ENCODE data around the gene CPM. TPM values are rescaled to one million over a fixed set of nuclear protein-coding genes. Genes with fewer than 3 reads are reported as not detected.

Gene CPM
- total and polyA plus RNA-seq, 10 of the 15 experiments (the other 5 are each of a cell fraction or from before 2014, with no cell fraction given) = 0.06 to 1.7 (median 0.41) TPM

GRCh38 chr12:68956466-68956865, 23.5 kb upstream of the CPM start:
- Histone ChIP-seq H3K36me3 (ENCODE audit: control insufficient read depth in 2 of 2, insufficient read depth in 2 of 2, low read length in 1 of 2) (no peaks in the 10 kb centered on the region), H3K4me3 (no peak overlapping the region), H3K27me3 (replicated peaks in 1 of 2; ENCODE audit: control insufficient read depth in 2 of 2, insufficient read depth in 2 of 2, low read length in 1 of 2) (no peaks in the 10 kb centered on the region; a peak in 1 of 4 replicates), H2AFZ (ENCODE audit: control insufficient read depth, low read depth, low read length) (no peak overlapping the region), H3K27ac (ENCODE audit: control insufficient read depth, insufficient read depth) (no peak overlapping the region), H4K20me1 (ENCODE audit: control insufficient read depth, insufficient read depth) (no peaks in the 10 kb centered on the region), H3K9me3 (replicated peaks; ENCODE audit: control insufficient read depth, insufficient read depth, low read length) (no peaks in the 10 kb centered on the region), H3K79me2 (ENCODE audit: control insufficient read depth, insufficient read depth, low read length) (no peaks in the 10 kb centered on the region), H3K9ac (ENCODE audit: control insufficient read depth, insufficient read depth, low read length) (no peak overlapping the region), H3K4me2 (ENCODE audit: control insufficient read depth, insufficient read depth) (no peak overlapping the region), H3K4me1 (ENCODE audit: control insufficient read depth, insufficient read depth, low read length) (peaks cover 6% of the 10 kb centered on the region; the same call in 1 of the 2 replicates)
- intact Hi-C loops (cut with micrococcal nuclease; ENCODE audit: unreplicated experiment) = no loop called here
- POLR2A ChIA-PET = no interaction called here
- ATAC-seq (no peak), FAIRE-seq (no peak), DNase-seq (ENCODE audit: low read depth, low spot score) (no peak)
- RAD21 ChIA-PET (ENCODE audit: unreplicated experiment) = no interaction called here
- 85% methylated on average over 4 of the region's 4 CpGs for WGBS (ENCODE audit: insufficient coverage, insufficient replicate concordance, low lambda C conversion rate, missing lambda C conversion rate)
- SMC1A ChIA-PET (ENCODE audit: uncharacterized antibody, unreplicated experiment) = interaction anchor here (1.6 kb wide), 1 partner anchor 8 kb away, joined by 6 read pairs; no protein-coding TSS in a partner anchor
- CTCF ChIA-PET = no interaction called here
- TF ChIP-seq ZNF207 (IDR thresholded peaks at IDR 0.05; ENCODE audit: borderline replicate concordance) (no peak), SMAD5 (IDR thresholded peaks at IDR 0.05; ENCODE audit: low read depth) (no peak), CTCF (IDR thresholded peaks at IDR 0.05 in 2 of 3, conservative IDR thresholded peaks at IDR 0.05 in 1 of 3; ENCODE audit: control insufficient read depth in 2 of 3, extremely low read depth in 1 of 3, insufficient read depth in 1 of 3, low read depth in 3 of 3, low read length in 3 of 3) (no peak), IKZF1 (conservative IDR thresholded peaks at IDR 0.05) (no peak), SPI1 (IDR thresholded peaks at IDR 0.05; ENCODE audit: borderline replicate concordance, insufficient read depth, low read depth, low read length) (no peak), ZNF622 (IDR thresholded peaks at IDR 0.05) (no peak), RAD21 (IDR thresholded peaks at IDR 0.05; ENCODE audit: insufficient read depth, low read depth, low read length) (no peak), HDAC6 (IDR thresholded peaks at IDR 0.05; ENCODE audit: unreplicated experiment) (no peak), IKZF2 (IDR thresholded peaks at IDR 0.05) (no peak)
- TF ChIP-seq, protein P1, sequence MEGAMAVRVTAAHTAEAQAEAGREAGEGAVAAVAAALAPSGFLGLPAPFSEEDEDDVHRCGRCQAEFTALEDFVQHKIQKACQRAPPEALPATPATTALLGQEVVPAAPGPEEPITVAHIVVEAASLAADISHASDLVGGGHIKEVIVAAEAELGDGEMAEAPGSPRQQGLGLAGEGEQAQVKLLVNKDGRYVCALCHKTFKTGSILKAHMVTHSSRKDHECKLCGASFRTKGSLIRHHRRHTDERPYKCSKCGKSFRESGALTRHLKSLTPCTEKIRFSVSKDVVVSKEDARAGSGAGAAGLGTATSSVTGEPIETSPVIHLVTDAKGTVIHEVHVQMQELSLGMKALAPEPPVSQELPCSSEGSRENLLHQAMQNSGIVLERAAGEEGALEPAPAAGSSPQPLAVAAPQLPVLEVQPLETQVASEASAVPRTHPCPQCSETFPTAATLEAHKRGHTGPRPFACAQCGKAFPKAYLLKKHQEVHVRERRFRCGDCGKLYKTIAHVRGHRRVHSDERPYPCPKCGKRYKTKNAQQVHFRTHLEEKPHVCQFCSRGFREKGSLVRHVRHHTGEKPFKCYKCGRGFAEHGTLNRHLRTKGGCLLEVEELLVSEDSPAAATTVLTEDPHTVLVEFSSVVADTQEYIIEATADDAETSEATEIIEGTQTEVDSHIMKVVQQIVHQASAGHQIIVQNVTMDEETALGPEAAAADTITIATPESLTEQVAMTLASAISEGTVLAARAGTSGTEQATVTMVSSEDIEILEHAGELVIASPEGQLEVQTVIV (IDR thresholded peaks at IDR 0.05; ENCODE audit: borderline replicate concordance, partially characterized antibody) = no peak
- BruUV-seq (replicated peaks) = no TSS peak
- in situ Hi-C loops (cut with MboI) = no loop called here

Measured in GM12878 (cell line).